CD4-positive, alpha-beta T cell (primary cell): ENCODE measurements around the gene KBTBD4. TPM values are rescaled to one million over a fixed set of nuclear protein-coding genes. Genes with fewer than 3 reads are reported as not detected.

Experiments used
- ATAC-seq: fragments of 200-7000 bp; cut with Tn5 transposase; one replicate; pipeline ENCODE4 v1.10.0; 2022; ENCODE audit warnings: mild to moderate bottlenecking; ENCODE audit not compliant: poor library complexity
- CTCF ChIA-PET: fragments of 350-600 bp; sonication (Branson Sonifier 250); formaldehyde crosslinking; loops from one replicate; lab custom pipeline; 2021; ENCODE audit warnings: antibody characterized with exemption, inconsistent platforms; lab: Charles Lee
- POLR2A ChIA-PET: fragments of 350-600 bp; sonication (Branson Sonifier 250); formaldehyde crosslinking; loops from one replicate; lab custom pipeline; 2021; ENCODE audit warnings: antibody characterized with exemption, inconsistent platforms; lab: Charles Lee
- DNase-seq, 14 experiments: peaks; one replicate each; pipeline ENCODE4 v3.0.0-alpha.2; 2013 to 2020; ENCODE audit warnings: mixed read lengths in 2 of 14
- H3K27ac ChIP-seq, 2 donors: one replicate each; pipeline versions ENCODE4 v1.5.1 to v1.7.0; 2013; ENCODE audit warnings: low read length in 2 of 2, low read depth in 1 of 2, mild to moderate bottlenecking in 1 of 2
- H3K27me3 ChIP-seq, 2 experiments: 1 replicate in 1 of 2; 2 replicates in 1 of 2; pipeline versions ENCODE4 v1.6.1 to v1.7.0; 2013; ENCODE audit warnings: low read length in 2 of 2, control low read depth in 1 of 2, mild to moderate bottlenecking in 1 of 2, moderate library complexity in 1 of 2; ENCODE audit not compliant: insufficient read depth in 2 of 2, control insufficient read depth in 1 of 2
- H3K36me3 ChIP-seq: one replicate; pipeline ENCODE4 v1.6.1; 2013; ENCODE audit warnings: low read length, control low read depth; ENCODE audit not compliant: insufficient read depth
- H3K4me1 ChIP-seq: one replicate; pipeline ENCODE4 v1.6.1; 2013; ENCODE audit warnings: low read length, control low read depth; ENCODE audit not compliant: insufficient read depth
- H3K4me3 ChIP-seq: one replicate; pipeline ENCODE4 v1.5.1; 2013; ENCODE audit warnings: mild to moderate bottlenecking, low read length, moderate library complexity
- H3K9me3 ChIP-seq, 2 experiments: 1 replicate in 1 of 2; 2 replicates in 1 of 2; pipeline versions ENCODE4 v1.6.1 to v1.7.0; 2013; ENCODE audit warnings: low read length in 2 of 2, mild to moderate bottlenecking in 2 of 2, control low read depth in 1 of 2, moderate library complexity in 1 of 2; ENCODE audit not compliant: control insufficient read depth in 1 of 2, insufficient read depth in 1 of 2
- H3K27ac Mint-ChIP-seq: one replicate; pipeline ENCODE4 v1.8.0; 2020; ENCODE audit warnings: mixed read lengths
- H3K27me3 Mint-ChIP-seq: one replicate; pipeline ENCODE4 v1.8.0; 2021; ENCODE audit warnings: mixed read lengths
- H3K36me3 Mint-ChIP-seq: one replicate; pipeline ENCODE4 v1.8.0; 2021; ENCODE audit warnings: low read depth, mixed read lengths
- H3K4me1 Mint-ChIP-seq: one replicate; pipeline ENCODE4 v1.8.0; 2021; ENCODE audit warnings: low read depth, mixed read lengths
- H3K4me3 Mint-ChIP-seq: one replicate; pipeline ENCODE4 v1.8.0; 2020; ENCODE audit warnings: mild to moderate bottlenecking, mixed read lengths
- H3K9me3 Mint-ChIP-seq: one replicate; pipeline ENCODE4 v1.8.0; 2020; ENCODE audit warnings: mixed read lengths
- intact Hi-C, 2 experiments: fragments of 100-400 bp; cut with DNase I in 1 of 2; cut with micrococcal nuclease in 1 of 2; formaldehyde crosslinking; loops; one replicate each; pipeline versions ENCODE4 v1.15.1 to v1.9.0; 2023 to 2025; cut with DNase I, micrococcal nuclease
- total RNA-seq, 174 experiments: library from RNA in 2 of 174; stranded (reverse) in 2 of 174; gene quantifications; one replicate each; pipeline ENCODE4 v1.2.3 and lab custom pipeline; 2021 to 2026
- TF ChIP-seq, protein P1 (sequence below): fragments of 200-600 bp; IDR thresholded peaks from one replicate; pipeline ENCODE4 v1.8.0; 2022; ENCODE audit warnings: antibody characterized with exemption, mild to moderate bottlenecking

The KBTBD4 gene
- total RNA-seq, 2 experiments from 2014 or later = 29.1 to 30.2 TPM

GRCh38 chr11:47534704-47535251 lies 44.0 kb downstream of the KBTBD4 start:
- H3K9me3 ChIP-seq = no peaks in the 10 kb centered on the region
- H3K27ac Mint-ChIP-seq = peak overlapping the region; percentile 65
- H3K36me3 Mint-ChIP-seq = peaks cover 36% of the 10 kb centered on the region
- intact Hi-C loops = no loop called here
- peaks cover 45% of the 10 kb centered on the region for H3K4me1 ChIP-seq
- H3K4me1 Mint-ChIP-seq = peaks cover 56% of the 10 kb centered on the region
- DNase-seq (no peak), ATAC-seq (no peak)
- no peaks in the 10 kb centered on the region for H3K27me3 ChIP-seq
- POLR2A ChIA-PET = interaction anchor here (1.0 kb wide), 1 partner anchor 44 kb away, joined by 3 read pairs; the partner anchor contains the start of gene KBTBD4
- H3K4me3 ChIP-seq = no peak overlapping the region
- TF ChIP-seq, protein P1, sequence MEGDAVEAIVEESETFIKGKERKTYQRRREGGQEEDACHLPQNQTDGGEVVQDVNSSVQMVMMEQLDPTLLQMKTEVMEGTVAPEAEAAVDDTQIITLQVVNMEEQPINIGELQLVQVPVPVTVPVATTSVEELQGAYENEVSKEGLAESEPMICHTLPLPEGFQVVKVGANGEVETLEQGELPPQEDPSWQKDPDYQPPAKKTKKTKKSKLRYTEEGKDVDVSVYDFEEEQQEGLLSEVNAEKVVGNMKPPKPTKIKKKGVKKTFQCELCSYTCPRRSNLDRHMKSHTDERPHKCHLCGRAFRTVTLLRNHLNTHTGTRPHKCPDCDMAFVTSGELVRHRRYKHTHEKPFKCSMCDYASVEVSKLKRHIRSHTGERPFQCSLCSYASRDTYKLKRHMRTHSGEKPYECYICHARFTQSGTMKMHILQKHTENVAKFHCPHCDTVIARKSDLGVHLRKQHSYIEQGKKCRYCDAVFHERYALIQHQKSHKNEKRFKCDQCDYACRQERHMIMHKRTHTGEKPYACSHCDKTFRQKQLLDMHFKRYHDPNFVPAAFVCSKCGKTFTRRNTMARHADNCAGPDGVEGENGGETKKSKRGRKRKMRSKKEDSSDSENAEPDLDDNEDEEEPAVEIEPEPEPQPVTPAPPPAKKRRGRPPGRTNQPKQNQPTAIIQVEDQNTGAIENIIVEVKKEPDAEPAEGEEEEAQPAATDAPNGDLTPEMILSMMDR = no peak
- H3K27me3 Mint-ChIP-seq = no peaks in the 10 kb centered on the region
- H3K4me3 Mint-ChIP-seq = peak overlapping the region; percentile 25
- no peak overlapping the region for H3K27ac ChIP-seq
- H3K36me3 ChIP-seq = peaks cover 21% of the 10 kb centered on the region
- H3K9me3 Mint-ChIP-seq = no peaks in the 10 kb centered on the region
- CTCF ChIA-PET = interaction anchor here (2.1 kb wide), 1 partner anchor 9 kb away, joined by 8 read pairs; no protein-coding TSS in a partner anchor

DNA sequence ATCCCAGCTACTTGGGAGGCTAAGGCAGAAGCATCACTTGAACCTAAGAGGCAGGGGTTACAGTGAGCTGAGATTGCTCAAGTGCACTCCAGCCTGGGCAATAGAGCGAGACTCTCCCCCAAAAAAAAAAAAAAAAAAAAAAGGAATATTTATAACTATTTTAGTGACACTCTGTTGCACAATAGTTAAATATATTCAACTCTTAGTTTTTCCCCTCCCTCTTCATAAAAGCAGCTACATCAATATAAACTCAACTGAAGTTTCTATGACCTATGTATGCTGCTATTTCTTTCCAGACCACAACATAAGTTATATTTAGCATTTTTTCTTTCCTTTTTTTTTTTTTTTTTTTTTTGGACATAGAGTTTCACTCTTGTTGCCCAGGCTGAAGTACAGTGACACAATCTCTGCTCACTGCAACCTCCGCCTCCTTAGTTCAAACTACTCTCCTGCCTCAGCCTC lies 45.0 kb downstream of the KBTBD4 start:
- Histone ChIP-seq H3K27me3 (no peaks in the 10 kb centered on the region), H3K9me3 (no peaks in the 10 kb centered on the region), H3K4me3 (no peak overlapping the region), H3K36me3 (peaks cover 28% of the 10 kb centered on the region), H3K4me1 (peaks cover 42% of the 10 kb centered on the region), H3K27ac (no peak overlapping the region)
- DNase-seq (no peak), ATAC-seq (no peak)
- Mint-ChIP-seq H3K4me1 (peaks cover 49% of the 10 kb centered on the region), H3K9me3 (no peaks in the 10 kb centered on the region), H3K4me3 (no peak overlapping the region), H3K27me3 (no peaks in the 10 kb centered on the region), H3K27ac (no peak overlapping the region), H3K36me3 (peaks cover 37% of the 10 kb centered on the region)
- ChIA-PET CTCF (interaction anchor here (0.7 to 2.1 kb wide), 4 partner anchors 8 to 33 kb away, joined by 3 to 8 read pairs (median 5); partner anchors contain the start of gene CELF1), POLR2A (no interaction called here)
- TF ChIP-seq, protein P1 = no peak
- intact Hi-C loops = no loop called here

- peak overlapping the region; percentile 69 for H3K27ac Mint-ChIP-seq
- no peaks in the 10 kb centered on the region for H3K9me3 Mint-ChIP-seq
- ChIA-PET POLR2A (interaction anchor here (0.7 kb wide), 1 partner anchor 9 kb away, joined by 3 read pairs; no protein-coding TSS in a partner anchor), CTCF (interaction anchor here (1.2 to 1.9 kb wide), 2 partner anchors 10 to 20 kb away, joined by 4 to 6 read pairs; partner anchors contain the start of gene CELF1)
- no peaks in the 10 kb centered on the region for H3K27me3 Mint-ChIP-seq
- Histone ChIP-seq H3K4me1 (peaks cover 42% of the 10 kb centered on the region), H3K27me3 (no peaks in the 10 kb centered on the region), H3K9me3 (no peaks in the 10 kb centered on the region), H3K36me3 (peaks cover 32% of the 10 kb centered on the region), H3K27ac (no peak overlapping the region), H3K4me3 (no peak overlapping the region)
- ATAC-seq (no peak), DNase-seq (no peak)
- no peak overlapping the region for H3K4me3 Mint-ChIP-seq
- H3K36me3 Mint-ChIP-seq = peaks cover 40% of the 10 kb centered on the region
- intact Hi-C loops = no loop called here
- TF ChIP-seq, protein P1 = no peak
- H3K4me1 Mint-ChIP-seq = peaks cover 50% of the 10 kb centered on the region
Measured at GRCh38 chr11:47532597-47533213, 46.1 kb downstream of the KBTBD4 start.
